AG10803 (cell line): ENCODE results near the gene LRRC15.
A peak's percentile ranks its signal among the peaks of the same experiment; 100 is the strongest.

Experiments
- DNase-seq: peaks from one replicate; pipeline ENCODE4 v3.0.0; 2010; ENCODE audit warnings: low read depth
- H3K4me3 ChIP-seq: 2 replicates; pipeline ENCODE4 v1.5.1; 2011; ENCODE audit warnings: mild to moderate bottlenecking, low read length, control low read depth
- CTCF ChIP-seq: conservative IDR thresholded peaks from 2 replicates; pipeline ENCODE4 v1.5.1; 2011; ENCODE audit warnings: mild to moderate bottlenecking, low read length, control low read depth, inconsistent platforms

LRRC15 gene

DNA sequence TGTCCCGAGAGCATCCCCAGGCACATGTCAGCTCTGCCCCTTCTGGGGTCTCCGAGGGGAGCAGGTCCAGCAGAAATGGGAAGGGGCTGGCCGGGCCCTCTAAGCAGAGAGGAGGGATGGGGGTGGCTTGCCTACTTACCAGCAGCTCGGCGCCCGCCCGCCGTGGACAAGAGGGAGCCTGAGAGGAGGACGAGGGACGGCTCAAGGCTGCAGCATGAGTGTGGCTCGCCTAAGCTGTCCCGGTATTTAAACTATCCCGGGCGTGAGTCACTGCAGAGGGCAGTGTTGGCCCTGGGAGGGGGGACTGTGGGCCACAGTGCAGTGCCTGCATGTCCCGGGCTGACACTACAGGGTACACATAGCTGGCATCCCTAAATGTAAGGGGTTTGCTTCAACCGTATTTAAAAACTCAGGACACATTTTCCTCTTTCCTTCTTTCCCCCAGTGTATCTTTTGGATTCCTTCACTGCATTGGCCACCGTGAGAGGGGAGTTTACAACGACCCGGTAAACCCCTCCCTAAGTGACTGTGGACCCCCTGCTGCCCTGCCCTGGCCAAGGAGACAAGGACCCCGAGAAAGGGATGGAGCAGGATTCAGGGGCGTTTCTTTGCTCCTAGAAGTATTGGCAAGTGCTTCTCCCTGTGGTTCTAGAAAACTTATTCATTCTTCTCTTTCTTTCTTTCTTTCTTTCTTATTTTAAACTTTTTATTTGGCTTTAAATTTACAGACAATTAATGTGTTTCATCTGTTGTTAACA is at the start of gene LRRC15:
Gene LRRC15 (minus strand): TSS at position 222 of the 758 bp plus-strand sequence. CDS start 8,700 bp downstream, outside the sequence.
- H3K4me3 ChIP-seq: peak within 1 kb of the TSS; percentile 72
- DNase-seq: peak; percentile 79

GRCh38 chr3:194418671-194419070 is 49.1 kb upstream of the LRRC15 start:
- H3K4me3 ChIP-seq: no peak overlapping the region
- DNase-seq: no peak
- no peak for TF ChIP-seq CTCF

More for the DNA sequence above, at the start of gene LRRC15:
- peak; percentile 20; the same call in 1 of the 2 replicates for TF ChIP-seq CTCF

- TF ChIP-seq CTCF: no peak
- no peak for DNase-seq
Observed at GRCh38 chr3:194407423-194407822, 37.9 kb upstream of the LRRC15 start.

DNA sequence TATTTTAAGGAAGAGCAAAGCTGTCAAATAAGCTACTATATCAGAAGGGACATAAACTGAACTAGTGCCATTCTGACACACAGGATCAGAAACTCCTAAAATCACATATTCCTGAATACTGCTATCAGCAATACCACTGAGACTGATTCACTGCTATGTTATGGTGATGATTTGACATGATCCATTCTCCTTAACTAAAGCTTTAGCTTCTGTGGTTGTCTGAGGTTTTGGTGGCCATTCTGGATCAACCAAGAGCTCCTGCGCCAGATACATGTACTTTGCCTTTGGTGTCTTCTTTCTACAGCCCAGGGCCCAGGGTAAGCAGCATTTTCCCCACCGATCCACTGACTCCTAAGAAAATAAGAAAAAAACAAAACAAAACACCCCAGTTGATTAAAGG is 36.2 kb upstream of the LRRC15 start:
- no peak for DNase-seq
- no peak overlapping the region for H3K4me3 ChIP-seq
- no peak for TF ChIP-seq CTCF

More at GRCh38 chr3:194407423-194407822, 37.9 kb upstream of the LRRC15 start:
- H3K4me3 ChIP-seq: no peak overlapping the region

- peak; percentile 74 for TF ChIP-seq CTCF
- H3K4me3 ChIP-seq: no peak overlapping the region
- peak; percentile 67 for DNase-seq
Observed at GRCh38 chr3:194404365-194405140, 35.0 kb upstream of the LRRC15 start.

DNA sequence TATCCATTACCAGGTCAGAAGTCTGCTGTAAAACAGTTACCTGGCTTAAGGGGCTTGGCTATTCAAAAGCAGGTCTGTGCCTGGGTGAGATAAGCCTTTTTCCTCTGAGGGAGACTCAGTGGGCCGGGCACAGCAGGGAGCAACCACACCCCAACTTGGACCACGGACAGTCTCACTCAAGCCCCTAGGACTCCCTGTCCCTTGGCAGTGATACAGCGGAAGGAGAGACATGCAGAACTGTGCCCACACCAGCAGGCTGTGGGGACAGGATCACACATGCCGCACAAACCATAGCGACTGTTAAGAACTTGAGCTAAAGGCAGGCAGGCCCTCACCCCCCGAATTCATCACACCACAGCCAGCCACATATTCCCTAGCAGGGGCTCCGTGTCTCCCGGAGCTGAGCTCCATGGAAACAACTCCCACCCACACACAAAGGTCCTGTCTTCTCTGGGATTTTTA is 32.4 kb upstream of the LRRC15 start:
- no peak for TF ChIP-seq CTCF
- H3K4me3 ChIP-seq: no peak overlapping the region
- no peak for DNase-seq

GRCh38 chr3:194401346-194401745 is 31.8 kb upstream of the LRRC15 start:
- DNase-seq: no peak

More at GRCh38 chr3:194401346-194401745, 31.8 kb upstream of the LRRC15 start:
- TF ChIP-seq CTCF: no peak
- no peak overlapping the region for H3K4me3 ChIP-seq
